GM10266 (cell line): ENCODE measurements around the gene GDPD5.
A peak's percentile ranks its signal among the peaks of the same experiment; 100 is the strongest.

Experiments used
- DNase-seq: peaks from one replicate; pipeline ENCODE4 v3.0.0; 2012; ENCODE audit errors: extremely low spot score
- CTCF ChIP-seq: IDR thresholded peaks from 2 replicates; pipeline ENCODE4 v1.5.1; 2012; ENCODE audit warnings: mild to moderate bottlenecking, low read depth; ENCODE audit not compliant: control insufficient read depth, insufficient read depth; ENCODE audit errors: missing control alignments

GDPD5 gene

GRCh38 chr11:75525433-75526191, at the start of gene GDPD5:
TSS of gene GDPD5 (minus strand) at chr11:75525941. CDS start at chr11:75477735, 48,206 bp downstream.
- TF ChIP-seq CTCF, result peak; percentile 70
- DNase-seq, result peak; percentile 98

- no peak for TF ChIP-seq CTCF
These were observed 49.2 kb upstream of the GDPD5 start for GRCh38 chr11:75574698-75575602.

GRCh38 chr11:75572744-75573143, 47.0 kb upstream of the GDPD5 start:
- no peak for TF ChIP-seq CTCF
- DNase-seq, result no peak

More at GRCh38 chr11:75574698-75575602, 49.2 kb upstream of the GDPD5 start:
- no peak for DNase-seq

- no peak for DNase-seq
- TF ChIP-seq CTCF, result no peak
These were observed 45.9 kb upstream of the GDPD5 start for GRCh38 chr11:75571625-75572024.

- TF ChIP-seq CTCF, result no peak
- DNase-seq, result no peak
These were observed 44.9 kb upstream of the GDPD5 start for GRCh38 chr11:75570559-75571139.

- TF ChIP-seq CTCF, result no peak
- no peak for DNase-seq
These were observed 43.0 kb upstream of the GDPD5 start for GRCh38 chr11:75568616-75569219.
